GM18520 (cell line): ENCODE results near the gene HTRA2.

Source experiments
- ATAC-seq: cut with Tn5 transposase; IDR thresholded peaks from one replicate; pipeline ENCODE4 v1.9.1; 2021; ENCODE audit not compliant: unreplicated experiment

HTRA2 gene

GRCh38 chr2:74515271-74515980 is 14.3 kb upstream of the HTRA2 start:
- no peak for ATAC-seq

- ATAC-seq: no peak
Observed at GRCh38 chr2:74515981-74516633, 13.6 kb upstream of the HTRA2 start.

- ATAC-seq: no peak
Observed at GRCh38 chr2:74516650-74517049, 13.1 kb upstream of the HTRA2 start.

- ATAC-seq: no peak
Observed at GRCh38 chr2:74522516-74522915, 7.2 kb upstream of the HTRA2 start.

GRCh38 chr2:74524005-74524404 is 5.7 kb upstream of the HTRA2 start:
- ATAC-seq: no peak

GRCh38 chr2:74524955-74525716 is 4.6 kb upstream of the HTRA2 start:
- no peak for ATAC-seq

GRCh38 chr2:74525717-74526648 is 3.8 kb upstream of the HTRA2 start, which contains the start of gene DQX1:
Gene DQX1 (minus strand): TSS chr2:74526231. CDS start chr2:74525729, 502 bp downstream.
- ATAC-seq: no peak

- no peak for ATAC-seq
Observed at GRCh38 chr2:74526649-74527230, 3.0 kb upstream of the HTRA2 start.

GRCh38 chr2:74527741-74528140 is 2.0 kb upstream of the HTRA2 start:
- ATAC-seq: no peak

GRCh38 chr2:74528600-74529356 is 955 bp upstream of the HTRA2 start:
- no peak for ATAC-seq

GRCh38 chr2:74530239-74531187 is 780 bp downstream of the HTRA2 start:
- peak; percentile 31 for ATAC-seq

- no peak for ATAC-seq
Observed at GRCh38 chr2:74531666-74532065, 1.9 kb downstream of the HTRA2 start.

GRCh38 chr2:74532222-74532621 is 2.5 kb downstream of the HTRA2 start:
- no peak for ATAC-seq

GRCh38 chr2:74533464-74533863 is 3.7 kb downstream of the HTRA2 start:
- ATAC-seq: no peak

- ATAC-seq: no peak
Observed at GRCh38 chr2:74534411-74534810, 4.7 kb downstream of the HTRA2 start.

GRCh38 chr2:74535440-74535965 is 5.8 kb downstream of the HTRA2 start:
- ATAC-seq: no peak

GRCh38 chr2:74536166-74536950 is 6.6 kb downstream of the HTRA2 start:
- no peak for ATAC-seq

GRCh38 chr2:74537140-74537539 is 7.4 kb downstream of the HTRA2 start:
- no peak for ATAC-seq
